K562 (cell line): Measurements from ENCODE around the gene TMEM120B. TPM values are rescaled to one million over a fixed set of nuclear protein-coding genes. Genes with fewer than 3 reads are reported as not detected.

Experiments used
- ADNP ChIP-seq: fragments of 200-800 bp; sonication (Bioruptor generic); IDR thresholded peaks from 2 replicates; pipeline ENCODE4 v1.6.1; 2016; ENCODE audit warnings: missing genetic modification characterization, missing compliant biosample characterization
- ATF4 ChIP-seq: fragments of 450-650 bp; formaldehyde crosslinking; IDR thresholded peaks from 2 replicates; pipeline ENCODE4 v1.4.0; 2022; ENCODE audit warnings: mild to moderate bottlenecking, moderate library complexity
- CC2D1A ChIP-seq: fragments of 450-650 bp; IDR thresholded peaks from 2 replicates; pipeline ENCODE4 v1.6.1; 2017; ENCODE audit warnings: mild to moderate bottlenecking
- CEBPG ChIP-seq, 3 experiments: fragments of 200-800 bp in 1 of 3; sonication (Bioruptor generic) in 1 of 3; sonication (generic) in 1 of 3; formaldehyde crosslinking in 1 of 3; IDR thresholded peaks in 2 of 3; conservative IDR thresholded peaks in 1 of 3; 2 replicates each; pipeline versions ENCODE4 v1.6.1 to v1.8.0; 2016 to 2022; ENCODE audit warnings: missing compliant biosample characterization in 2 of 3, missing genetic modification characterization in 2 of 3, mild to moderate bottlenecking in 1 of 3, missing genetic modification reagents in 1 of 3
- CHD1 ChIP-seq: fragments of 200-600 bp; sonication (generic); IDR thresholded peaks from one replicate; pipeline ENCODE4 v1.6.1; 2012; ENCODE audit warnings: mild to moderate bottlenecking, moderate library complexity, low read length, inconsistent platforms
- CHD4 ChIP-seq: fragments of 200-600 bp; sonication (generic); IDR thresholded peaks from 3 replicates; pipeline ENCODE4 v1.6.1; 2012; ENCODE audit warnings: low read depth, mild to moderate bottlenecking, mixed read lengths, low read length, inconsistent platforms; ENCODE audit not compliant: insufficient read depth, insufficient replicate concordance, poor library complexity, severe bottlenecking
- ELF1 ChIP-seq: fragments of 200-800 bp; sonication (Bioruptor generic); IDR thresholded peaks from 2 replicates; pipeline ENCODE4 v1.6.1; 2016; ENCODE audit warnings: missing genetic modification characterization, missing compliant biosample characterization
- ELF2 ChIP-seq: fragments of 250-450 bp; sonication (Bioruptor Pico); IDR thresholded peaks from 2 replicates; pipeline ENCODE4 v1.5.0; 2021; ENCODE audit warnings: mild to moderate bottlenecking
- FOXJ2 ChIP-seq: fragments of 200-800 bp; sonication (Bioruptor generic); IDR thresholded peaks from 2 replicates; pipeline ENCODE4 v1.6.1; 2016; ENCODE audit warnings: missing genetic modification characterization, missing compliant biosample characterization
- HIVEP1 ChIP-seq: fragments of 250-450 bp; sonication (Bioruptor Pico); IDR thresholded peaks from 2 replicates; pipeline ENCODE4 v1.4.0; 2020; ENCODE audit warnings: mild to moderate bottlenecking
- REST ChIP-seq, 2 experiments: fragments of 450-650 bp; formaldehyde crosslinking in 1 of 2; IDR thresholded peaks; 2 replicates each; pipeline versions ENCODE4 v1.4.0 to v1.6.1; 2014 to 2020; ENCODE audit warnings: mild to moderate bottlenecking in 2 of 2, borderline replicate concordance in 1 of 2, low read depth in 1 of 2
- SMARCB1 ChIP-seq: IDR thresholded peaks from 2 replicates; pipeline ENCODE4 v1.6.1; 2011; ENCODE audit warnings: improper control_type of control experiment, low read depth; ENCODE audit not compliant: insufficient read length
- USF1 ChIP-seq: sonication (generic); formaldehyde crosslinking; IDR thresholded peaks from 2 replicates; pipeline ENCODE4 v1.9.0; 2022; ENCODE audit warnings: mild to moderate bottlenecking, missing genetic modification reagents
- ZNF436 ChIP-seq: fragments of 250-450, 450-650 bp; sonication (Bioruptor Pico); formaldehyde crosslinking; IDR thresholded peaks from 2 replicates; pipeline ENCODE4 v1.7.0; 2020; ENCODE audit warnings: mild to moderate bottlenecking
- ZNF655 ChIP-seq: fragments of 250-450 bp; sonication (Bioruptor Pico); IDR thresholded peaks from 2 replicates; pipeline ENCODE4 v1.5.0; 2021
- ZSCAN32 ChIP-seq: fragments of 450-650 bp; formaldehyde crosslinking; IDR thresholded peaks from 2 replicates; pipeline ENCODE4 v1.4.0; 2020; ENCODE audit warnings: mild to moderate bottlenecking, moderate library complexity
- polyA plus RNA-seq, 8 experiments: library from polyadenylated mRNA; depleted of rRNA in 4 of 8; stranded (reverse) in 5 of 8; unstranded in 3 of 8; fragments of >200 nt; fragmentation: Nextera tagmentation in 2 of 8; fragmentation: Illumina TruSeq in 1 of 8; extraction: Ambion mirVana in 2 of 8; extraction: Trizol in 1 of 8; gene quantifications; 2 replicates each; pipeline versions ENCODE4 v1.2.1 to v1.2.3, GENCODE V29; 2011 to 2014; ENCODE audit warnings: inconsistent platforms in 1 of 8, missing spikeins in 1 of 8
- total RNA-seq, 7 experiments: library from RNA; depleted of rRNA in 6 of 7; stranded (reverse); fragments of >200 nt in 6 of 7; fragmentation: Illumina TruSeq in 2 of 7; extraction: Trizol in 2 of 7; gene quantifications; 2 replicates each; pipeline versions ENCODE4 v1.2.1 to v1.2.3, GENCODE V29; 2011 to 2021; ENCODE audit warnings: low replicate concordance in 1 of 7

Gene TMEM120B
- total and polyA plus RNA-seq, 9 of the 15 experiments (the other 6 are each of a cell fraction or from before 2014, with no cell fraction given) = 1.7 to 18.6 (median 7.4) TPM

GRCh38 chr12:121678305-121678704, 34.2 kb upstream of the TMEM120B start (continued):
- no peak for TF ChIP-seq REST (IDR thresholded peaks at IDR 0.05; ENCODE audit: borderline replicate concordance)
- no peak for TF ChIP-seq REST (CRISPR knock-in tag; IDR thresholded peaks at IDR 0.05; ENCODE audit: low read depth)
- peak; percentile 65 for TF ChIP-seq ZSCAN32
- no peak for TF ChIP-seq FOXJ2 (tag)
- TF ChIP-seq ELF1 (tag) = no peak
- TF ChIP-seq CHD4 = no peak
- TF ChIP-seq ZNF655 (CRISPR knock-in tag) = no peak
- TF ChIP-seq CC2D1A = no peak
- peak; percentile 69; the same call in 1 of the 2 replicates for TF ChIP-seq CEBPG (CRISPR knock-in tag; IDR thresholded peaks at IDR 0.05)
- TF ChIP-seq CEBPG (tag; conservative IDR thresholded peaks at IDR 0.05 in 1 of 2, IDR thresholded peaks at IDR 0.05 in 1 of 2) = peak; percentile 72 to 78
- TF ChIP-seq HIVEP1 (CRISPR knock-in tag) = no peak
- TF ChIP-seq CHD1 = no peak
- no peak for TF ChIP-seq ADNP
- no peak for TF ChIP-seq ELF2 (CRISPR knock-in tag)
- TF ChIP-seq SMARCB1 = no peak
- no peak for TF ChIP-seq USF1 (CRISPR knock-in tag)
- TF ChIP-seq ATF4 (CRISPR knock-in tag) = 0 out of 2 replicates have a peak, but pooled peaks have one; percentile 56
- no peak for TF ChIP-seq ZNF436 (CRISPR knock-in tag)
